ENCODE data around the gene PRKRA.
A peak's percentile ranks its signal among the peaks of the same experiment; 100 is the strongest.

DNA sequence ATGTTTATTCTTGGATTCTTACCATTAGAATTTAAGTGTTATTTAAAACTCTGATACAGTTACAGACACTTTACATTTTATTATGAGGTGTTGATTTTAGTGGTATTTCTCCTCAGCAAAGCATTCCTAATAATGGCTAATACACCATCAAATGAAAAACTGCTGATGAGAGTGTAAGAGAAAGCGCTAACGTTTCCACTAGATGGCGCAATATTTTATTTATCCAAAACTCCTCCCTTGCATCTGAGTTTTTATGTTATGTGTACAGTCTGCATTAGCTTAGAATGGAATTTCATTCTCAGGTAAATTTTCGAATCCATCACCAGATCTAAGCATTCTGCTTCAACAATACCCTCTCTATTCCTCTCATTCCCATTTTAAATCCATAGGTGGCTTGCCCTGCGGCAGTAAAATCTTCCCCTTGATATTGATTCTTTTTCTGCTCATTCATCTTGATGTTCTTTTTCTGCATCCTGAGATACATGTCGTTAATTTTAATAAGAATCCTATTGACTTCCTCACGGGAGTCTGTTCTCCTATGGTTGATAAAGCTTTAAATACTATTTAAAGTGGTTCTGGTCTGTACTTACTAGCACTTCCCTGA is 53.9 kb downstream of the PRKRA start:
- TF ChIP-seq, protein P1, sequence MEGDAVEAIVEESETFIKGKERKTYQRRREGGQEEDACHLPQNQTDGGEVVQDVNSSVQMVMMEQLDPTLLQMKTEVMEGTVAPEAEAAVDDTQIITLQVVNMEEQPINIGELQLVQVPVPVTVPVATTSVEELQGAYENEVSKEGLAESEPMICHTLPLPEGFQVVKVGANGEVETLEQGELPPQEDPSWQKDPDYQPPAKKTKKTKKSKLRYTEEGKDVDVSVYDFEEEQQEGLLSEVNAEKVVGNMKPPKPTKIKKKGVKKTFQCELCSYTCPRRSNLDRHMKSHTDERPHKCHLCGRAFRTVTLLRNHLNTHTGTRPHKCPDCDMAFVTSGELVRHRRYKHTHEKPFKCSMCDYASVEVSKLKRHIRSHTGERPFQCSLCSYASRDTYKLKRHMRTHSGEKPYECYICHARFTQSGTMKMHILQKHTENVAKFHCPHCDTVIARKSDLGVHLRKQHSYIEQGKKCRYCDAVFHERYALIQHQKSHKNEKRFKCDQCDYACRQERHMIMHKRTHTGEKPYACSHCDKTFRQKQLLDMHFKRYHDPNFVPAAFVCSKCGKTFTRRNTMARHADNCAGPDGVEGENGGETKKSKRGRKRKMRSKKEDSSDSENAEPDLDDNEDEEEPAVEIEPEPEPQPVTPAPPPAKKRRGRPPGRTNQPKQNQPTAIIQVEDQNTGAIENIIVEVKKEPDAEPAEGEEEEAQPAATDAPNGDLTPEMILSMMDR (IDR thresholded peaks at IDR 0.05 in 2 of 3, conservative IDR thresholded peaks at IDR 0.05 in 1 of 3; ENCODE audit: borderline replicate concordance in 1 of 3, insufficient read depth in 1 of 3, low read depth in 2 of 3, low read length in 2 of 3), result peak; percentile 54 to 77 (median 62); a peak in 5 of 6 replicates
- TF ChIP-seq FOSL1 (IDR thresholded peaks at IDR 0.05; ENCODE audit: low read depth), result no peak
- TF ChIP-seq, protein P2, sequence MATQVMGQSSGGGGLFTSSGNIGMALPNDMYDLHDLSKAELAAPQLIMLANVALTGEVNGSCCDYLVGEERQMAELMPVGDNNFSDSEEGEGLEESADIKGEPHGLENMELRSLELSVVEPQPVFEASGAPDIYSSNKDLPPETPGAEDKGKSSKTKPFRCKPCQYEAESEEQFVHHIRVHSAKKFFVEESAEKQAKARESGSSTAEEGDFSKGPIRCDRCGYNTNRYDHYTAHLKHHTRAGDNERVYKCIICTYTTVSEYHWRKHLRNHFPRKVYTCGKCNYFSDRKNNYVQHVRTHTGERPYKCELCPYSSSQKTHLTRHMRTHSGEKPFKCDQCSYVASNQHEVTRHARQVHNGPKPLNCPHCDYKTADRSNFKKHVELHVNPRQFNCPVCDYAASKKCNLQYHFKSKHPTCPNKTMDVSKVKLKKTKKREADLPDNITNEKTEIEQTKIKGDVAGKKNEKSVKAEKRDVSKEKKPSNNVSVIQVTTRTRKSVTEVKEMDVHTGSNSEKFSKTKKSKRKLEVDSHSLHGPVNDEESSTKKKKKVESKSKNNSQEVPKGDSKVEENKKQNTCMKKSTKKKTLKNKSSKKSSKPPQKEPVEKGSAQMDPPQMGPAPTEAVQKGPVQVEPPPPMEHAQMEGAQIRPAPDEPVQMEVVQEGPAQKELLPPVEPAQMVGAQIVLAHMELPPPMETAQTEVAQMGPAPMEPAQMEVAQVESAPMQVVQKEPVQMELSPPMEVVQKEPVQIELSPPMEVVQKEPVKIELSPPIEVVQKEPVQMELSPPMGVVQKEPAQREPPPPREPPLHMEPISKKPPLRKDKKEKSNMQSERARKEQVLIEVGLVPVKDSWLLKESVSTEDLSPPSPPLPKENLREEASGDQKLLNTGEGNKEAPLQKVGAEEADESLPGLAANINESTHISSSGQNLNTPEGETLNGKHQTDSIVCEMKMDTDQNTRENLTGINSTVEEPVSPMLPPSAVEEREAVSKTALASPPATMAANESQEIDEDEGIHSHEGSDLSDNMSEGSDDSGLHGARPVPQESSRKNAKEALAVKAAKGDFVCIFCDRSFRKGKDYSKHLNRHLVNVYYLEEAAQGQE (IDR thresholded peaks at IDR 0.05; ENCODE audit: low read depth), result no peak
- peak; percentile 51 for TF ChIP-seq RAD21 (IDR thresholded peaks at IDR 0.05; ENCODE audit: low read depth)
- TF ChIP-seq POLR2AphosphoS5 (IDR thresholded peaks at IDR 0.05; ENCODE audit: low read depth, low read length), result no peak
- no peak for TF ChIP-seq SP1 (IDR thresholded peaks at IDR 0.05; ENCODE audit: low read depth)
- no peak for TF ChIP-seq MAX (IDR thresholded peaks at IDR 0.05)
- TF ChIP-seq SRF (IDR thresholded peaks at IDR 0.05; ENCODE audit: low read depth), result no peak
- no peak for TF ChIP-seq ZFX (IDR thresholded peaks at IDR 0.05)
- TF ChIP-seq JUND (IDR thresholded peaks at IDR 0.05), result no peak
